CD4-positive, alpha-beta T cell treated with Interleukin-10 for 1 hour (primary cell): ENCODE measurements around the gene CCDC183.
"Not testable (repeated sequence)": the region's sequence is repeated elsewhere in the genome, so short reads cannot be mapped to it uniquely, and the experiment has no call there.

Experiments used
- DNase-seq: peaks from one replicate; pipeline ENCODE4 v3.0.0-alpha.2; 2020

The CCDC183 gene

GRCh38 chr9:136803009-136803550 is 6.9 kb downstream of the CCDC183 start:
- not testable (repeated sequence) for DNase-seq

- DNase-seq: no peak
Observed at GRCh38 chr9:136803551-136804508, 7.7 kb downstream of the CCDC183 start.

GRCh38 chr9:136804509-136805206 is 8.5 kb downstream of the CCDC183 start:
- DNase-seq: no peak

- no peak for DNase-seq
Observed at GRCh38 chr9:136805207-136805740, 9.1 kb downstream of the CCDC183 start.

GRCh38 chr9:136806067-136806466 is 9.9 kb downstream of the CCDC183 start:
- DNase-seq: no peak

GRCh38 chr9:136806631-136807201 is 10.6 kb downstream of the CCDC183 start:
- no peak for DNase-seq

- peak; percentile 86 for DNase-seq
Observed at GRCh38 chr9:136807281-136808074, 11.3 kb downstream of the CCDC183 start, which contains the start of gene RABL6. RABL6 (plus strand) TSS chr9:136807948; CDS start chr9:136808197, 249 bp downstream.

GRCh38 chr9:136808075-136808805 is 12.1 kb downstream of the CCDC183 start:
- DNase-seq: peak; percentile 56

- DNase-seq: no peak
Observed at GRCh38 chr9:136808806-136809158, 12.6 kb downstream of the CCDC183 start.

GRCh38 chr9:136814725-136815421 is 18.7 kb downstream of the CCDC183 start:
- no peak for DNase-seq

GRCh38 chr9:136815422-136815782 is 19.3 kb downstream of the CCDC183 start:
- no peak for DNase-seq

GRCh38 chr9:136820971-136821825 is 25.1 kb downstream of the CCDC183 start:
- no peak for DNase-seq

GRCh38 chr9:136821826-136822544 is 25.8 kb downstream of the CCDC183 start:
- no peak for DNase-seq

GRCh38 chr9:136823136-136824046 is 27.3 kb downstream of the CCDC183 start:
- no peak for DNase-seq

- no peak for DNase-seq
Observed at GRCh38 chr9:136824496-136825225, 28.5 kb downstream of the CCDC183 start.

GRCh38 chr9:136825295-136826187 is 29.4 kb downstream of the CCDC183 start:
- DNase-seq: no peak
